HepG2 (cell line): ENCODE results near the gene CHCHD5. TPM values are rescaled to one million over a fixed set of nuclear protein-coding genes. Genes with fewer than 3 reads are reported as not detected.
A peak's percentile ranks its signal among the peaks of the same experiment; 100 is the strongest.

Experiments used
- ATRX ChIP-seq: sonication (generic); formaldehyde crosslinking; IDR thresholded peaks from 2 replicates; pipeline ENCODE4 v1.4.0; 2020; ENCODE audit warnings: missing genetic modification reagents, borderline replicate concordance
- BCL6 ChIP-seq: IDR thresholded peaks from 2 replicates; pipeline ENCODE4 v1.6.1; 2016; ENCODE audit warnings: missing genetic modification reagents, missing compliant biosample characterization
- FOXC1 ChIP-seq: sonication (generic); formaldehyde crosslinking; IDR thresholded peaks from 2 replicates; pipeline ENCODE4 v1.8.0; 2022; ENCODE audit warnings: mild to moderate bottlenecking, missing genetic modification reagents, borderline replicate concordance
- HES4 ChIP-seq: sonication (generic); formaldehyde crosslinking; IDR thresholded peaks from 2 replicates; pipeline ENCODE4 v1.9.0; 2021; ENCODE audit warnings: mild to moderate bottlenecking, missing genetic modification reagents, borderline replicate concordance
- MED8 ChIP-seq: sonication (generic); formaldehyde crosslinking; IDR thresholded peaks from 2 replicates; pipeline ENCODE4 v1.8.1; 2023; ENCODE audit warnings: mild to moderate bottlenecking, missing genetic modification reagents; ENCODE audit not compliant: insufficient replicate concordance
- MIXL1 ChIP-seq: IDR thresholded peaks from 2 replicates; pipeline ENCODE4 v1.6.1; 2016
- RBM39 ChIP-seq: fragments of 200-400 bp; formaldehyde crosslinking; IDR thresholded peaks from one replicate; pipeline ENCODE4 v1.6.1; 2018; ENCODE audit warnings: antibody characterized with exemption, mild to moderate bottlenecking, low read depth, low read length; ENCODE audit not compliant: poor library complexity, severe bottlenecking
- XBP1 ChIP-seq: sonication (generic); formaldehyde crosslinking; IDR thresholded peaks from 2 replicates; pipeline ENCODE4 v1.5.0; 2020; ENCODE audit warnings: missing genetic modification reagents
- ZBTB38 ChIP-seq: sonication (generic); formaldehyde crosslinking; IDR thresholded peaks from 2 replicates; pipeline ENCODE4 v1.5.1; 2020; ENCODE audit warnings: mild to moderate bottlenecking, missing genetic modification reagents
- ZNF138 ChIP-seq: sonication (generic); formaldehyde crosslinking; IDR thresholded peaks from 2 replicates; pipeline ENCODE4 v1.5.0; 2020; ENCODE audit warnings: mild to moderate bottlenecking, low read depth, missing genetic modification reagents
- ZNF543 ChIP-seq: sonication (generic); formaldehyde crosslinking; IDR thresholded peaks from 2 replicates; pipeline ENCODE4 v1.4.0; 2020; ENCODE audit warnings: mild to moderate bottlenecking, missing genetic modification reagents
- polyA plus RNA-seq, 8 experiments: library from polyadenylated mRNA; depleted of rRNA in 3 of 8; stranded (reverse) in 7 of 8; unstranded in 1 of 8; fragments of >200 nt; fragmentation: Illumina TruSeq in 4 of 8; extraction: Trizol in 4 of 8; gene quantifications; 2 replicates each; pipeline versions ENCODE4 v1.2.1 to v1.2.3, GENCODE V29; 2011 to 2016; ENCODE audit warnings: low read depth in 4 of 8, missing spikeins in 1 of 8, mixed read lengths in 1 of 8; ENCODE audit not compliant: insufficient read depth in 1 of 8
- total RNA-seq, 5 experiments: library from RNA; depleted of rRNA; stranded (reverse); fragments of >200 nt; fragmentation: Illumina TruSeq; extraction: Trizol; gene quantifications; 2 replicates each; pipeline ENCODE4 v1.2.3, GENCODE V29; 2016; ENCODE audit warnings: low read depth in 1 of 5
- TF ChIP-seq, protein P1 (sequence below): sonication (generic); formaldehyde crosslinking; IDR thresholded peaks from 2 replicates; pipeline ENCODE4 v1.8.1; 2022; ENCODE audit warnings: mild to moderate bottlenecking, missing genetic modification reagents
- TF ChIP-seq, protein P2 (sequence below): sonication (generic); formaldehyde crosslinking; IDR thresholded peaks from 2 replicates; pipeline ENCODE4 v1.5.0; 2020; ENCODE audit warnings: mild to moderate bottlenecking, missing genetic modification reagents
- TF ChIP-seq, protein P3 (sequence below): sonication (generic); formaldehyde crosslinking; IDR thresholded peaks from 2 replicates; pipeline ENCODE4 v1.4.0; 2020; ENCODE audit warnings: missing genetic modification reagents, borderline replicate concordance
- TF ChIP-seq, protein P4 (sequence below): sonication (generic); formaldehyde crosslinking; IDR thresholded peaks from 2 replicates; pipeline ENCODE4 v1.5.1; 2020; ENCODE audit warnings: mild to moderate bottlenecking, missing genetic modification reagents, moderate library complexity

The CHCHD5 gene
- total and polyA plus RNA-seq, 2 of the 13 experiments (the other 11 are each of a cell fraction or from before 2014, with no cell fraction given): 19.0 to 23.9 TPM

DNA sequence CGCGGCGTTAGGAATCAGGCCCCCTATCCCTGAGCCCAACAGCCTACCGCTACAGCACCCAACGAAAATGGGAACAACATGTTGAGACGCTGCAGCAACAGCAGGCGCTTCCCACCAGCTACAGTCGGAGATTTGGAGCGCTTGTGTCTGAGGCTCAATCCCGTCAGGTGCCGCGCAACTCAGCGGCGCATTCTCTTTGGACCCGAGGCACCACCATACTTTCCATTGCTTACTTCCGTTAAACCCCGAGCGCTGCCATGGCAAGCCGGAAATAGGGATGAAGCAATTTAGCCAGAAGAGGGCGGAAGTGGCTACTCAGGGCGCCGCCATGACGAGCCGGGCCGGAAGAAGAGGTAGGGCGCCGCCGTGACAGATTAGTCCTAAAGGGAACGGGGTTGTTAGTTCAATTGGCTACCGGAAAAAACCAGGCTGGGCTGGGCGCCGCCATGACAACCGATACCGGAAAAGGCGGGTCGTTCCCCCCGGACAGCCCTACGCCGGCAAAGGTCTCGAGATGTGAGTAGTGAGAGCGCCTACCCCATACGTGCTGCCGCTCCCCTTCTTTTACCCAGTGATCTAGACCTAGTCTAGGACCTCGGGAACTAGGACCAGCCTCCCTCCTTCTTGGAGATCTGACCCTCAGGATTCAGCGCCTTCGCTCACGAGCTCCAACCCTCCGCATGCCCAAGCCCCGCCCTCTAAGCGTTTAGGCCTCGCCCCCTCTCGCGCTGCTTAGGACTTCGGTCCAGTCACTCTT lies at the start of gene CHCHD5 (continued):
- TF ChIP-seq, protein P1, sequence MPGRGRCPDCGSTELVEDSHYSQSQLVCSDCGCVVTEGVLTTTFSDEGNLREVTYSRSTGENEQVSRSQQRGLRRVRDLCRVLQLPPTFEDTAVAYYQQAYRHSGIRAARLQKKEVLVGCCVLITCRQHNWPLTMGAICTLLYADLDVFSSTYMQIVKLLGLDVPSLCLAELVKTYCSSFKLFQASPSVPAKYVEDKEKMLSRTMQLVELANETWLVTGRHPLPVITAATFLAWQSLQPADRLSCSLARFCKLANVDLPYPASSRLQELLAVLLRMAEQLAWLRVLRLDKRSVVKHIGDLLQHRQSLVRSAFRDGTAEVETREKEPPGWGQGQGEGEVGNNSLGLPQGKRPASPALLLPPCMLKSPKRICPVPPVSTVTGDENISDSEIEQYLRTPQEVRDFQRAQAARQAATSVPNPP (CRISPR knock-in tag): peak; percentile 84; the same call in 1 of the 2 replicates
- TF ChIP-seq RBM39 (peak; percentile 97), ZNF543 (CRISPR knock-in tag) (peak; percentile 87), MED8 (CRISPR knock-in tag) (peak; percentile 71), ZNF138 (CRISPR knock-in tag) (no peak; the same call in 1 of the 2 replicates), XBP1 (CRISPR knock-in tag) (no peak; the same call in 1 of the 2 replicates), BCL6 (no peak; the same call in 1 of the 2 replicates), ZBTB38 (CRISPR knock-in tag) (peak; percentile 51; the same call in 1 of the 2 replicates), HES4 (CRISPR knock-in tag) (peak; percentile 87; the same call in 1 of the 2 replicates), MIXL1 (CRISPR knock-in tag) (peak; percentile 79; the same call in 1 of the 2 replicates), ATRX (CRISPR knock-in tag) (no peak; the same call in 1 of the 2 replicates), FOXC1 (CRISPR knock-in tag) (peak; percentile 85)
- TF ChIP-seq, protein P2, sequence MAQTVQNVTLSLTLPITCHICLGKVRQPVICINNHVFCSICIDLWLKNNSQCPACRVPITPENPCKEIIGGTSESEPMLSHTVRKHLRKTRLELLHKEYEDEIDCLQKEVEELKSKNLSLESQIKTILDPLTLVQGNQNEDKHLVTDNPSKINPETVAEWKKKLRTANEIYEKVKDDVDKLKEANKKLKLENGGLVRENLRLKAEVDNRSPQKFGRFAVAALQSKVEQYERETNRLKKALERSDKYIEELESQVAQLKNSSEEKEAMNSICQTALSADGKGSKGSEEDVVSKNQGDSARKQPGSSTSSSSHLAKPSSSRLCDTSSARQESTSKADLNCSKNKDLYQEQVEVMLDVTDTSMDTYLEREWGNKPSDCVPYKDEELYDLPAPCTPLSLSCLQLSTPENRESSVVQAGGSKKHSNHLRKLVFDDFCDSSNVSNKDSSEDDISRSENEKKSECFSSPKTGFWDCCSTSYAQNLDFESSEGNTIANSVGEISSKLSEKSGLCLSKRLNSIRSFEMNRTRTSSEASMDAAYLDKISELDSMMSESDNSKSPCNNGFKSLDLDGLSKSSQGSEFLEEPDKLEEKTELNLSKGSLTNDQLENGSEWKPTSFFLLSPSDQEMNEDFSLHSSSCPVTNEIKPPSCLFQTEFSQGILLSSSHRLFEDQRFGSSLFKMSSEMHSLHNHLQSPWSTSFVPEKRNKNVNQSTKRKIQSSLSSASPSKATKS: 0 out of 2 replicates have a peak, but pooled peaks have one; percentile 15
- TF ChIP-seq, protein P3, sequence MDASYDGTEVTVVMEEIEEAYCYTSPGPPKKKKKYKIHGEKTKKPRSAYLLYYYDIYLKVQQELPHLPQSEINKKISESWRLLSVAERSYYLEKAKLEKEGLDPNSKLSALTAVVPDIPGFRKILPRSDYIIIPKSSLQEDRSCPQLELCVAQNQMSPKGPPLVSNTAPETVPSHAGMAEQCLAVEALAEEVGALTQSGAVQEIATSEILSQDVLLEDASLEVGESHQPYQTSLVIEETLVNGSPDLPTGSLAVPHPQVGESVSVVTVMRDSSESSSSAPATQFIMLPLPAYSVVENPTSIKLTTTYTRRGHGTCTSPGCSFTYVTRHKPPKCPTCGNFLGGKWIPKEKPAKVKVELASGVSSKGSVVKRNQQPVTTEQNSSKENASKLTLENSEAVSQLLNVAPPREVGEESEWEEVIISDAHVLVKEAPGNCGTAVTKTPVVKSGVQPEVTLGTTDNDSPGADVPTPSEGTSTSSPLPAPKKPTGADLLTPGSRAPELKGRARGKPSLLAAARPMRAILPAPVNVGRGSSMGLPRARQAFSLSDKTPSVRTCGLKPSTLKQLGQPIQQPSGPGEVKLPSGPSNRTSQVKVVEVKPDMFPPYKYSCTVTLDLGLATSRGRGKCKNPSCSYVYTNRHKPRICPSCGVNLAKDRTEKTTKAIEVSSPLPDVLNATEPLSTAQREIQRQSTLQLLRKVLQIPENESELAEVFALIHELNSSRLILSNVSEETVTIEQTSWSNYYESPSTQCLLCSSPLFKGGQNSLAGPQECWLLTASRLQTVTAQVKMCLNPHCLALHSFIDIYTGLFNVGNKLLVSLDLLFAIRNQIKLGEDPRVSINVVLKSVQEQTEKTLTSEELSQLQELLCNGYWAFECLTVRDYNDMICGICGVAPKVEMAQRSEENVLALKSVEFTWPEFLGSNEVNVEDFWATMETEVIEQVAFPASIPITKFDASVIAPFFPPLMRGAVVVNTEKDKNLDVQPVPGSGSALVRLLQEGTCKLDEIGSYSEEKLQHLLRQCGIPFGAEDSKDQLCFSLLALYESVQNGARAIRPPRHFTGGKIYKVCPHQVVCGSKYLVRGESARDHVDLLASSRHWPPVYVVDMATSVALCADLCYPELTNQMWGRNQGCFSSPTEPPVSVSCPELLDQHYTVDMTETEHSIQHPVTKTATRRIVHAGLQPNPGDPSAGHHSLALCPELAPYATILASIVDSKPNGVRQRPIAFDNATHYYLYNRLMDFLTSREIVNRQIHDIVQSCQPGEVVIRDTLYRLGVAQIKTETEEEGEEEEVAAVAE: peak; percentile 73; the same call in 1 of the 2 replicates
- TF ChIP-seq, protein P4, sequence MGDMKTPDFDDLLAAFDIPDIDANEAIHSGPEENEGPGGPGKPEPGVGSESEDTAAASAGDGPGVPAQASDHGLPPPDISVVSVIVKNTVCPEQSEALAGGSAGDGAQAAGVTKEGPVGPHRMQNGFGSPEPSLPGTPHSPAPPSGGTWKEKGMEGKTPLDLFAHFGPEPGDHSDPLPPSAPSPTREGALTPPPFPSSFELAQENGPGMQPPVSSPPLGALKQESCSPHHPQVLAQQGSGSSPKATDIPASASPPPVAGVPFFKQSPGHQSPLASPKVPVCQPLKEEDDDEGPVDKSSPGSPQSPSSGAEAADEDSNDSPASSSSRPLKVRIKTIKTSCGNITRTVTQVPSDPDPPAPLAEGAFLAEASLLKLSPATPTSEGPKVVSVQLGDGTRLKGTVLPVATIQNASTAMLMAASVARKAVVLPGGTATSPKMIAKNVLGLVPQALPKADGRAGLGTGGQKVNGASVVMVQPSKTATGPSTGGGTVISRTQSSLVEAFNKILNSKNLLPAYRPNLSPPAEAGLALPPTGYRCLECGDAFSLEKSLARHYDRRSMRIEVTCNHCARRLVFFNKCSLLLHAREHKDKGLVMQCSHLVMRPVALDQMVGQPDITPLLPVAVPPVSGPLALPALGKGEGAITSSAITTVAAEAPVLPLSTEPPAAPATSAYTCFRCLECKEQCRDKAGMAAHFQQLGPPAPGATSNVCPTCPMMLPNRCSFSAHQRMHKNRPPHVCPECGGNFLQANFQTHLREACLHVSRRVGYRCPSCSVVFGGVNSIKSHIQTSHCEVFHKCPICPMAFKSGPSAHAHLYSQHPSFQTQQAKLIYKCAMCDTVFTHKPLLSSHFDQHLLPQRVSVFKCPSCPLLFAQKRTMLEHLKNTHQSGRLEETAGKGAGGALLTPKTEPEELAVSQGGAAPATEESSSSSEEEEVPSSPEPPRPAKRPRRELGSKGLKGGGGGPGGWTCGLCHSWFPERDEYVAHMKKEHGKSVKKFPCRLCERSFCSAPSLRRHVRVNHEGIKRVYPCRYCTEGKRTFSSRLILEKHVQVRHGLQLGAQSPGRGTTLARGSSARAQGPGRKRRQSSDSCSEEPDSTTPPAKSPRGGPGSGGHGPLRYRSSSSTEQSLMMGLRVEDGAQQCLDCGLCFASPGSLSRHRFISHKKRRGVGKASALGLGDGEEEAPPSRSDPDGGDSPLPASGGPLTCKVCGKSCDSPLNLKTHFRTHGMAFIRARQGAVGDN (CRISPR knock-in tag): peak; percentile 96
